ENCODE data around the gene TSHZ2.

DNA sequence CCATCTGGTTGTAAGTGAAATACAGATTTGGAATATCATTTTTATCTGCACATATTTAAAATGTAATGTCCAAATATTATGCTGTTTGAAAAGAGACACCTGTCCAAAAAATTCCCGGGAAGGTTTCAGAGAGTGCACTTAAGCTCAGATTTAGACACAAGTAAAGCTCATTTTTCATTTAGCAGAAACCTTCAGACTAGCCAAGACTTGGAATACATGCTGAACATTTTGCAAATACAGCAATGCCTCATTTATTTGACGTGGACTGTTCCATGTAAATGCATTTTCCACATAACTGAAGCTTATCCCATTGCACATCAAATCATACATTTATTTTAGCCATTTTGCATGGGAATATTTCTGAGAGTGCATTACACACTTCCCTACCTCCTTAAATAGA is 340.8 kb downstream of the TSHZ2 start:
- TF ChIP-seq POLR2A (IDR thresholded peaks at IDR 0.05; ENCODE audit: low read depth) (no peak), POLR2AphosphoS5 (IDR thresholded peaks at IDR 0.05) (no peak)
- TF ChIP-seq, protein P1, sequence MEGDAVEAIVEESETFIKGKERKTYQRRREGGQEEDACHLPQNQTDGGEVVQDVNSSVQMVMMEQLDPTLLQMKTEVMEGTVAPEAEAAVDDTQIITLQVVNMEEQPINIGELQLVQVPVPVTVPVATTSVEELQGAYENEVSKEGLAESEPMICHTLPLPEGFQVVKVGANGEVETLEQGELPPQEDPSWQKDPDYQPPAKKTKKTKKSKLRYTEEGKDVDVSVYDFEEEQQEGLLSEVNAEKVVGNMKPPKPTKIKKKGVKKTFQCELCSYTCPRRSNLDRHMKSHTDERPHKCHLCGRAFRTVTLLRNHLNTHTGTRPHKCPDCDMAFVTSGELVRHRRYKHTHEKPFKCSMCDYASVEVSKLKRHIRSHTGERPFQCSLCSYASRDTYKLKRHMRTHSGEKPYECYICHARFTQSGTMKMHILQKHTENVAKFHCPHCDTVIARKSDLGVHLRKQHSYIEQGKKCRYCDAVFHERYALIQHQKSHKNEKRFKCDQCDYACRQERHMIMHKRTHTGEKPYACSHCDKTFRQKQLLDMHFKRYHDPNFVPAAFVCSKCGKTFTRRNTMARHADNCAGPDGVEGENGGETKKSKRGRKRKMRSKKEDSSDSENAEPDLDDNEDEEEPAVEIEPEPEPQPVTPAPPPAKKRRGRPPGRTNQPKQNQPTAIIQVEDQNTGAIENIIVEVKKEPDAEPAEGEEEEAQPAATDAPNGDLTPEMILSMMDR (IDR thresholded peaks at IDR 0.05), result no peak

Data from esophagus muscularis mucosa (tissue), 3 donors.